ENCODE measurements around the gene C17orf67. TPM values are rescaled to one million over a fixed set of nuclear protein-coding genes. Genes with fewer than 3 reads are reported as not detected.

C17orf67 gene
- total and polyA plus RNA-seq, 2 of the 13 experiments (the other 11 are each of a cell fraction or from before 2014, with no cell fraction given) = 0.41 to 0.86 TPM

GRCh38 chr17:56786989-56787482 is 46.7 kb downstream of the C17orf67 start (continued):
- TF ChIP-seq TSC22D2 (CRISPR knock-in tag; IDR thresholded peaks at IDR 0.05; ENCODE audit: borderline replicate concordance) (no peak), SOX13 (IDR thresholded peaks at IDR 0.05) (no peak), SOX13 (CRISPR knock-in tag; conservative IDR thresholded peaks at IDR 0.05 in 1 of 2, IDR thresholded peaks at IDR 0.05 in 1 of 2) (no peak; a peak in 1 of 4 replicates), ZBTB42 (CRISPR knock-in tag; IDR thresholded peaks at IDR 0.05) (no peak), EP300 (IDR thresholded peaks at IDR 0.05; ENCODE audit: low read depth in 2 of 2, low read length in 2 of 2) (peak in 1 of 2 experiments; percentile 68; a peak in 1 of 4 replicates), EP300 (CRISPR knock-in tag; IDR thresholded peaks at IDR 0.05; ENCODE audit: borderline replicate concordance) (no peak), ZNF441 (CRISPR knock-in tag; IDR thresholded peaks at IDR 0.05; ENCODE audit: borderline replicate concordance) (no peak), HIVEP1 (CRISPR knock-in tag; IDR thresholded peaks at IDR 0.05) (no peak), GABPB1 (CRISPR knock-in tag; IDR thresholded peaks at IDR 0.05) (peak; percentile 55; the same call in 1 of the 2 replicates), ZNF788 (CRISPR knock-in tag; IDR thresholded peaks at IDR 0.05; ENCODE audit: borderline replicate concordance) (no peak), CBX5 (CRISPR knock-in tag; IDR thresholded peaks at IDR 0.05; ENCODE audit: borderline replicate concordance) (0 out of 2 replicates have a peak, but pooled peaks have one; percentile 33), NPAS2 (CRISPR knock-in tag; IDR thresholded peaks at IDR 0.05; ENCODE audit: borderline replicate concordance) (no peak), ARID2 (CRISPR knock-in tag; IDR thresholded peaks at IDR 0.05; ENCODE audit: borderline replicate concordance) (no peak), ZNF281 (CRISPR knock-in tag; IDR thresholded peaks at IDR 0.05; ENCODE audit: borderline replicate concordance) (no peak), MIER3 (CRISPR knock-in tag; IDR thresholded peaks at IDR 0.05; ENCODE audit: borderline replicate concordance) (0 out of 2 replicates have a peak, but pooled peaks have one; percentile 20), KLF12 (CRISPR knock-in tag; IDR thresholded peaks at IDR 0.05; ENCODE audit: borderline replicate concordance) (no peak), ARHGAP35 (CRISPR knock-in tag; IDR thresholded peaks at IDR 0.05; ENCODE audit: borderline replicate concordance) (no peak), ZNF251 (CRISPR knock-in tag; IDR thresholded peaks at IDR 0.05) (no peak), SAP130 (CRISPR knock-in tag; IDR thresholded peaks at IDR 0.05; ENCODE audit: low read depth) (peak; percentile 56), ZNF260 (CRISPR knock-in tag; IDR thresholded peaks at IDR 0.05; ENCODE audit: borderline replicate concordance, low read depth) (no peak), MXD4 (CRISPR knock-in tag; IDR thresholded peaks at IDR 0.05) (no peak), GLI4 (CRISPR knock-in tag; IDR thresholded peaks at IDR 0.05; ENCODE audit: borderline replicate concordance) (no peak), SSRP1 (CRISPR knock-in tag; IDR thresholded peaks at IDR 0.05) (no peak), BRD4 (CRISPR knock-in tag; IDR thresholded peaks at IDR 0.05) (no peak), SOX6 (IDR thresholded peaks at IDR 0.05) (no peak), SOX6 (CRISPR knock-in tag; IDR thresholded peaks at IDR 0.05) (peak; percentile 17; the same call in 1 of the 2 replicates), HOXA3 (CRISPR knock-in tag; IDR thresholded peaks at IDR 0.05) (0 out of 2 replicates have a peak, but pooled peaks have one; percentile 19), BHLHE40 (IDR thresholded peaks at IDR 0.05; ENCODE audit: low read length) (peak; percentile 59; the same call in 1 of the 2 replicates)
- TF ChIP-seq, protein P1, sequence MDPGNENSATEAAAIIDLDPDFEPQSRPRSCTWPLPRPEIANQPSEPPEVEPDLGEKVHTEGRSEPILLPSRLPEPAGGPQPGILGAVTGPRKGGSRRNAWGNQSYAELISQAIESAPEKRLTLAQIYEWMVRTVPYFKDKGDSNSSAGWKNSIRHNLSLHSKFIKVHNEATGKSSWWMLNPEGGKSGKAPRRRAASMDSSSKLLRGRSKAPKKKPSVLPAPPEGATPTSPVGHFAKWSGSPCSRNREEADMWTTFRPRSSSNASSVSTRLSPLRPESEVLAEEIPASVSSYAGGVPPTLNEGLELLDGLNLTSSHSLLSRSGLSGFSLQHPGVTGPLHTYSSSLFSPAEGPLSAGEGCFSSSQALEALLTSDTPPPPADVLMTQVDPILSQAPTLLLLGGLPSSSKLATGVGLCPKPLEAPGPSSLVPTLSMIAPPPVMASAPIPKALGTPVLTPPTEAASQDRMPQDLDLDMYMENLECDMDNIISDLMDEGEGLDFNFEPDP (CRISPR knock-in tag; conservative IDR thresholded peaks at IDR 0.05) = no peak
